A549 (cell line): ENCODE measurements around the gene UQCRH. TPM values are rescaled to one million over a fixed set of nuclear protein-coding genes. Genes with fewer than 3 reads are reported as not detected.

Experiments
- ATAC-seq, 2 experiments: fragments of 200-7000 bp in 1 of 2; fragments of >200 bp in 1 of 2; cut with Nextera tagmentation in 1 of 2; cut with Tn5 transposase in 1 of 2; 3 replicates each; pipeline versions ENCODE4 v1.8.0 to v1.9.1; 2018 to 2020; ENCODE audit warnings: mild to moderate bottlenecking in 1 of 2, moderate library complexity in 1 of 2
- CTCF ChIA-PET: fragments of 300-600 bp; sonication (Branson Sonifier 250); formaldehyde crosslinking; extraction: SDS; loops from one replicate; lab custom pipeline; 2021; ENCODE audit warnings: antibody characterized with exemption, inconsistent platforms; lab: Yijun Ruan, JAX
- POLR2A ChIA-PET: fragments of 350-600 bp; formaldehyde crosslinking; extraction: SDS; loops from one replicate; lab custom pipeline; 2021; ENCODE audit warnings: antibody characterized with exemption, inconsistent platforms; lab: Yijun Ruan, JAX
- DNase-seq, 2 experiments: peaks; one replicate each; pipeline versions ENCODE4 v3.0.0 to v3.0.0-alpha.2; 2011 to 2016; ENCODE audit warnings: low read depth in 1 of 2, low spot score in 1 of 2
- FAIRE-seq: peaks from 2 replicates; lab custom pipeline; 2011; peaks lifted over from hg19 to GRCh38; lab: Jason Lieb, UNC
- H3K27ac ChIP-seq, 2 experiments: fragments of >200 bp; sonication (Bioruptor Twin); formaldehyde crosslinking; 3 replicates each; pipeline ENCODE4 v1.5.1; 2016 to 2017
- H3K4me1 ChIP-seq: fragments of >200 bp; sonication (Bioruptor Twin); formaldehyde crosslinking; 3 replicates; pipeline ENCODE4 v1.6.1; 2016
- H3K4me2 ChIP-seq: fragments of >200 bp; sonication (Bioruptor Twin); formaldehyde crosslinking; 3 replicates; pipeline ENCODE4 v1.6.1; 2016
- H3K4me3 ChIP-seq: fragments of >200 bp; sonication (Bioruptor Twin); formaldehyde crosslinking; 3 replicates; pipeline ENCODE4 v1.5.1; 2016
- H3K9me3 ChIP-seq: fragments of >200 bp; sonication (Bioruptor Twin); formaldehyde crosslinking; 3 replicates; pipeline ENCODE4 v1.6.1; 2016
- CBX2 ChIP-seq: fragments of 200-600 bp; sonication (generic); IDR thresholded peaks from 2 replicates; pipeline ENCODE4 v1.6.1; 2016; ENCODE audit warnings: low read depth, mild to moderate bottlenecking, borderline replicate concordance
- CBX8 ChIP-seq: fragments of 200-600 bp; sonication (generic); IDR thresholded peaks from 2 replicates; pipeline ENCODE4 v1.6.1; 2016
- CHD4 ChIP-seq: fragments of 200-600 bp; sonication (generic); IDR thresholded peaks from 2 replicates; pipeline ENCODE4 v1.6.1; 2016; ENCODE audit warnings: antibody characterized with exemption, mild to moderate bottlenecking, borderline replicate concordance
- EHMT2 ChIP-seq: fragments of 200-600 bp; sonication (generic); IDR thresholded peaks from 2 replicates; pipeline ENCODE4 v1.6.1; 2016; ENCODE audit warnings: antibody characterized with exemption, low read depth, mild to moderate bottlenecking, moderate library complexity
- ESRRA ChIP-seq: fragments of 150-350 bp; IDR thresholded peaks from 2 replicates; pipeline ENCODE4 v1.6.1; 2014; ENCODE audit warnings: mild to moderate bottlenecking, low read length, borderline replicate concordance
- FOSB ChIP-seq: fragments of 250-450 bp; sonication (Bioruptor Pico); IDR thresholded peaks from 2 replicates; pipeline ENCODE4 v1.5.0; 2020; ENCODE audit warnings: mild to moderate bottlenecking, moderate library complexity
- GATA3 ChIP-seq: IDR thresholded peaks from 2 replicates; pipeline ENCODE4 v1.6.1; 2012; ENCODE audit warnings: borderline replicate concordance
- HEYL ChIP-seq: fragments of 250-450 bp; sonication (Bioruptor Pico); IDR thresholded peaks from 2 replicates; pipeline ENCODE4 v1.8.0; 2021; ENCODE audit warnings: mild to moderate bottlenecking, moderate library complexity
- HOXA7 ChIP-seq: fragments of 250-450 bp; sonication (Bioruptor Pico); IDR thresholded peaks from 2 replicates; pipeline ENCODE4 v1.5.0; 2020; ENCODE audit warnings: mild to moderate bottlenecking, moderate library complexity
- HOXB13 ChIP-seq: fragments of 250-450 bp; sonication (Bioruptor Pico); IDR thresholded peaks from 2 replicates; pipeline ENCODE4 v1.5.0; 2020; ENCODE audit warnings: low read depth, mild to moderate bottlenecking, moderate library complexity
- JUNB ChIP-seq: fragments of >200 bp; sonication (Bioruptor Twin); formaldehyde crosslinking; IDR thresholded peaks from 2 replicates; pipeline ENCODE4 v1.6.1; 2016
- KDM1A ChIP-seq: fragments of 200-600 bp; sonication (generic); IDR thresholded peaks from 2 replicates; pipeline ENCODE4 v1.6.1; 2016; ENCODE audit warnings: low read depth, mild to moderate bottlenecking
- MAFK ChIP-seq: fragments of 450-650 bp; IDR thresholded peaks from 2 replicates; pipeline ENCODE4 v1.6.1; 2014; ENCODE audit not compliant: partially characterized antibody
- MAZ ChIP-seq: fragments of 150-350 bp; IDR thresholded peaks from 2 replicates; pipeline ENCODE4 v1.6.1; 2014; ENCODE audit warnings: antibody characterized with exemption, low read depth, low read length, borderline replicate concordance
- MYC ChIP-seq: IDR thresholded peaks from 2 replicates; pipeline ENCODE4 v1.6.1; 2012; ENCODE audit warnings: mild to moderate bottlenecking, inconsistent platforms, low read length, improper control_type of control experiment, borderline replicate concordance
- NR3C1 ChIP-seq: fragments of >200 bp; sonication (Bioruptor Twin); formaldehyde crosslinking; IDR thresholded peaks from 3 replicates; pipeline ENCODE4 v1.6.1; 2017
- PHF8 ChIP-seq: fragments of 200-600 bp; sonication (generic); IDR thresholded peaks from 2 replicates; pipeline ENCODE4 v1.6.1; 2016; ENCODE audit warnings: low read depth, mild to moderate bottlenecking, antibody characterized with exemption, moderate library complexity, borderline replicate concordance
- POLR2A ChIP-seq: IDR thresholded peaks from 2 replicates; pipeline ENCODE4 v1.6.1; 2012; ENCODE audit warnings: mild to moderate bottlenecking, low read length
- RAD21 ChIP-seq, 2 experiments: fragments of >200 bp in 1 of 2; sonication (Bioruptor Twin) in 1 of 2; formaldehyde crosslinking in 1 of 2; IDR thresholded peaks in 1 of 2; conservative IDR thresholded peaks in 1 of 2; 2 replicates in 1 of 2; 3 replicates in 1 of 2; pipeline ENCODE4 v1.6.1; 2012 to 2018; ENCODE audit warnings: inconsistent platforms in 1 of 2
- REST ChIP-seq: fragments of 200-600 bp; sonication (generic); IDR thresholded peaks from 2 replicates; pipeline ENCODE4 v1.6.1; 2016; ENCODE audit warnings: antibody characterized with exemption, mild to moderate bottlenecking, moderate library complexity
- SREBF2 ChIP-seq: fragments of 450-650 bp; IDR thresholded peaks from 2 replicates; pipeline ENCODE4 v1.6.1; 2014; ENCODE audit warnings: mild to moderate bottlenecking, moderate library complexity
- TFCP2L1 ChIP-seq: fragments of 250-450 bp; sonication (Bioruptor Pico); IDR thresholded peaks from 2 replicates; pipeline ENCODE4 v1.5.0; 2021; ENCODE audit warnings: mild to moderate bottlenecking
- ZNF302 ChIP-seq: fragments of 250-450 bp; sonication (Bioruptor Pico); IDR thresholded peaks from 2 replicates; pipeline ENCODE4 v1.9.0; 2021; ENCODE audit warnings: inconsistent platforms, mild to moderate bottlenecking, moderate library complexity
- WGBS: methylation state at CpG from one replicate; pipeline ENCODE4 v1.1.6; 2017; ENCODE audit errors: missing lambda C conversion rate; 5-methylcytosine and 5-hydroxymethylcytosine counted together
- polyA plus RNA-seq, 4 experiments: library from polyadenylated mRNA; depleted of rRNA in 3 of 4; stranded (reverse); fragments of >200 nt; fragmentation: RNase III in 1 of 4; extraction: RNeasy Plus Mini Kit Qiagen cat#74134 plus additional on column Dnase treatment in 1 of 4; gene quantifications; 2 replicates in 3 of 4; 3 replicates in 1 of 4; pipeline ENCODE4 v1.2.3, GENCODE V29; 2011 to 2017
- TF ChIP-seq, protein P1 (sequence below): fragments of >200 bp; sonication (Bioruptor Twin); formaldehyde crosslinking; IDR thresholded peaks from 3 replicates; pipeline ENCODE4 v1.6.1; 2016
- TF ChIP-seq, protein P2 (sequence below): fragments of 250-450 bp; sonication (Bioruptor Pico); IDR thresholded peaks from 2 replicates; pipeline ENCODE4 v1.5.0; 2021; ENCODE audit warnings: mild to moderate bottlenecking, moderate library complexity, borderline replicate concordance

The UQCRH gene
- polyA plus RNA-seq, 2 of the 4 experiments (the other 2 are of a cell fraction), result 762 to 793 TPM

GRCh38 chr1:46254668-46255067, 48.8 kb upstream of the UQCRH start:
- CTCF ChIA-PET, result interaction anchor here (1.1 kb wide), 1 partner anchor 21 kb away, joined by 3 read pairs; no protein-coding TSS in a partner anchor

GRCh38 chr1:46256523-46256922, 47.0 kb upstream of the UQCRH start:
- Histone ChIP-seq H3K9me3 (no peaks in the 10 kb centered on the region), H3K4me3 (no peak overlapping the region), H3K27ac (no peak overlapping the region), H3K4me2 (no peak overlapping the region)
- ATAC-seq, result no peak
- FAIRE-seq, result no peak
- no peak for DNase-seq
- ChIA-PET POLR2A (no interaction called here), CTCF (no interaction called here)
- 98% methylated on average over 2 of the region's 2 CpGs for WGBS
- TF ChIP-seq CHD4 (no peak), HOXB13 (no peak), CBX8 (no peak), CBX2 (no peak), EHMT2 (no peak), POLR2A (no peak), ESRRA (no peak), GATA3 (no peak), MAFK (no peak), KDM1A (no peak), PHF8 (no peak), TFCP2L1 (no peak), MYC (no peak), HEYL (no peak), FOSB (CRISPR knock-in tag) (no peak)
- TF ChIP-seq, protein P1, sequence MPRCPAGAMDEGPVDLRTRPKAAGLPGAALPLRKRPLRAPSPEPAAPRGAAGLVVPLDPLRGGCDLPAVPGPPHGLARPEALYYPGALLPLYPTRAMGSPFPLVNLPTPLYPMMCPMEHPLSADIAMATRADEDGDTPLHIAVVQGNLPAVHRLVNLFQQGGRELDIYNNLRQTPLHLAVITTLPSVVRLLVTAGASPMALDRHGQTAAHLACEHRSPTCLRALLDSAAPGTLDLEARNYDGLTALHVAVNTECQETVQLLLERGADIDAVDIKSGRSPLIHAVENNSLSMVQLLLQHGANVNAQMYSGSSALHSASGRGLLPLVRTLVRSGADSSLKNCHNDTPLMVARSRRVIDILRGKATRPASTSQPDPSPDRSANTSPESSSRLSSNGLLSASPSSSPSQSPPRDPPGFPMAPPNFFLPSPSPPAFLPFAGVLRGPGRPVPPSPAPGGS, result no peak
- TF ChIP-seq, all 56 proteins: peak for 0
- H3K4me1 ChIP-seq, result no peaks in the 10 kb centered on the region

More at GRCh38 chr1:46254668-46255067, 48.8 kb upstream of the UQCRH start:
- POLR2A ChIA-PET, result no interaction called here
- H3K4me1 ChIP-seq, result no peaks in the 10 kb centered on the region
- FAIRE-seq, result no peak
- TF ChIP-seq SREBF2 (no peak), RAD21 (conservative IDR thresholded peaks at IDR 0.05 in 1 of 2, IDR thresholded peaks at IDR 0.05 in 1 of 2) (no peak), ZNF302 (CRISPR knock-in tag) (no peak), MYC (no peak), REST (no peak), MAZ (no peak), JUNB (no peak), HOXA7 (no peak), NR3C1 (no peak)
- TF ChIP-seq, protein P2, sequence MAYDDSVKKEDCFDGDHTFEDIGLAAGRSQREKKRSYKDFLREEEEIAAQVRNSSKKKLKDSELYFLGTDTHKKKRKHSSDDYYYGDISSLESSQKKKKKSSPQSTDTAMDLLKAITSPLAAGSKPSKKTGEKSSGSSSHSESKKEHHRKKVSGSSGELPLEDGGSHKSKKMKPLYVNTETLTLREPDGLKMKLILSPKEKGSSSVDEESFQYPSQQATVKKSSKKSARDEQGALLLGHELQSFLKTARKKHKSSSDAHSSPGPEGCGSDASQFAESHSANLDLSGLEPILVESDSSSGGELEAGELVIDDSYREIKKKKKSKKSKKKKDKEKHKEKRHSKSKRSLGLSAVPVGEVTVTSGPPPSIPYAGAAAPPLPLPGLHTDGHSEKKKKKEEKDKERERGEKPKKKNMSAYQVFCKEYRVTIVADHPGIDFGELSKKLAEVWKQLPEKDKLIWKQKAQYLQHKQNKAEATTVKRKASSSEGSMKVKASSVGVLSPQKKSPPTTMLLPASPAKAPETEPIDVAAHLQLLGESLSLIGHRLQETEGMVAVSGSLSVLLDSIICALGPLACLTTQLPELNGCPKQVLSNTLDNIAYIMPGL (CRISPR knock-in tag), result no peak
- H3K4me2 ChIP-seq, result no peak overlapping the region
- 95% methylated on average over 5 of the region's 5 CpGs for WGBS
- H3K27ac ChIP-seq, result no peak overlapping the region
- no peak for DNase-seq
- no peak overlapping the region for H3K4me3 ChIP-seq
- H3K9me3 ChIP-seq, result no peaks in the 10 kb centered on the region
- no peak for ATAC-seq
